HG02973 (cell line): ENCODE measurements around the gene SLC2A4RG.
"Not testable (repeated sequence)": the region's sequence is repeated elsewhere in the genome, so short reads cannot be mapped to it uniquely, and the experiment has no call there.

Experiments used
- ATAC-seq: cut with Tn5 transposase; IDR thresholded peaks from one replicate; pipeline ENCODE4 v1.9.1; 2021; ENCODE audit warnings: moderate library complexity; ENCODE audit not compliant: unreplicated experiment

Gene SLC2A4RG

DNA sequence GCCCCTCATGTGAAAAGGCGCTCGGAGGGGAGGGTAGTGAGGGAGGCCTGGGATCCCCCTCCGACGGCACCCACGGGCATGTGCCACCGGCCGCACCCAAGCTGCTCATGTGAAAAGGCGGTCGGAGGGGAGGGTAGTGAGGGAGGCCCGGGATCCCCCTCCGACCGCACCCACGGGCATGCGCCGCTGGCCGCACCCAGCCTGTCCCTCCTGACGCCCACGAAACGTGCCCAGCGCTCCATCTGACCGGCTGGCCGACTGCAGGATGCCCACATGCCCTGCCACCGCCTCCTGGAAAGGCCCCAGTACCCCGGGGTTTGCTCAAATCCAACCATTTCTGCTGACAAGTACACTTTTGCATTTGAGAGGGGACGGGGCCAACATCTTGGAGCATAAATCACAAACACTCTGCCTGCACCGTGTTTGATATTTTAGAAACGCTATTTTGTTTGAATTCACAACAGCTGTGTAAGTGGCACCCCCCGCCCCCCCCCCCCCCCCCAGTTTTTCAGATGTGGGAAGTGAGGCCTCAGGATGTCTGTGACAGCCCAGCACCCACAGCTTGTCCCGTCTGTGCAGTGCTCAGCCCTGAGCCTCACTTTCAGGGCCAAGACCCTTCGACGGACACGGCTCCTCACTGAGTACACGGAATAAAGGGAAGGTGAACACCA, 34.1 kb downstream of the SLC2A4RG start:
- no peak for ATAC-seq

DNA sequence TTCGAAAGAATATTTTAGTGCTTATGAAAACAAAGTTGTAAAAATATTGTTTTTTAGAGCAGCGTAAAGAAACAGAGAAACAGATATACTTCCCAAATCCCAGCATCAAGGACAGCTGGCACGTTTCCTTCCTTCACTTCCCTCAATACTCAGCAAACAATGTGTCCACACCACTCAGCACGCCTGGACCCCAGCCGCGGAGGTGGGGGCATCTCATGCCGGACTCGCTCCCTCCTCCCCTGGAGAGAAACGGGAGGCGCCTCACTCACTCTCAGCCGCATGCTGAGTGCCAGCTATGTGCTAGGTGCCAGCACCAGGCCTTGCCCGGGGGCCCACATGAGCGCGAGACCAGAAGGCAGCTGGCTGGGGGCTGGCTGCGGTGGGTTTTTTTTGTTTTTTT, 34.7 kb downstream of the SLC2A4RG start:
- no peak for ATAC-seq

DNA sequence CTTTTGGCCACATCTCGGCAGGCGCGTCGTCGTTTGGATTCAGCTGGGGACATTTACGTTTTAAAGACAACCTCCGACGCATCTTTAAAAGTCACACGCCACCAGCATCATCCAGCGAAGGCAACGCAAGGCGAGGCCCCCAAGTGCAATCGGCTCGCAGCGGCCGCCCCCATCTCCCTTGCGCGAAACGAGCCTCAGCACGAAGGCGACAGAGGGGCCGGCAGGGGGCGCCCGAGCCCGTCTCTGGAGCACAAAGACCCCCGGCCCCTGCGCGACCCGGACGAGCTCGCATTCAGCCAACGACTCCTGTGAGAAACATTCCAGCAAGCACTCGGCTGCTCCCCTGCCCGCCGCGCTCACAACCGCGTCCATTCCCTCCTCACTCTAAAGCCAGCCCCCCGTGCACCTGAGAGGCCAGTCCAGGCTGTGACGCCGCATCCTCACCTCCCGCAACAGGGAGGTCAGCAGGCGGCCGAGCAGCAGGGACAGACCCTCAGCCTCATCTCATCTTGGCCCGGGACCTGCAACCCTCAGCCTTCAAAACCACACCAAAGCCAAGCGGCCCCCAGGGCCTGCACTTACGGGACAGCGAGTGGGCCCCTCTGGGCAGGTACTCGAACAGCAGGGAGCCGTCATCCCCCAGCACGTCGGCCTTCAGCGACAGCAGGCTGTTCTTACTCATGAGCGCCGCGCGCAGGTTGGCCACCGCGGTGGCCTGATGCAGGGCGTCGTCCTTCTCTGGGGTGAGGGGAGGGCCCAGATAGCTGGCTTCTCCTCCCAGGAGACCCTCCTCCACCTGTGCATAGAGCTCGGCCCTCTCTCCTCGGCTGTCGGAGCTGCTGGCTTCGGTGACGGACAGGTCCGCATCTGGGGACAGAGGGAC, 35.8 kb downstream of the SLC2A4RG start:
- ATAC-seq: no peak

DNA sequence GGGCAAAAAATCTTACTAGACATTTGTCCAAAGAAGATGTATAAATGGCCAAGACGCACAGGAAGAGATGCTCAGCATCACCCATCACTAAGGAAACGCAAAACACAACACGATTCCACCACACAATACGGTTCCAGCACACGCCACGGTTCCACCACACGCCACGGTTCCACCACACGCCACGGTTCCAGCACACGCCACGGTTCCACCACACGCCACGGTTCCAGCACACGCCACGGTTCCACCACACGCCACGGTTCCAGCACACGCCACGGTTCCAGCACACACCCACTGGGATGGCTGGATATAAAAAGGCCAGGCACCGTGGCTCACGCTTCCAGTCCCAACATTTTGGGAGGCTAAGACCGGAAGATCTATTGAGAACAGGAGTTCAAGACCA, 37.3 kb downstream of the SLC2A4RG start:
- not testable (repeated sequence) for ATAC-seq

DNA sequence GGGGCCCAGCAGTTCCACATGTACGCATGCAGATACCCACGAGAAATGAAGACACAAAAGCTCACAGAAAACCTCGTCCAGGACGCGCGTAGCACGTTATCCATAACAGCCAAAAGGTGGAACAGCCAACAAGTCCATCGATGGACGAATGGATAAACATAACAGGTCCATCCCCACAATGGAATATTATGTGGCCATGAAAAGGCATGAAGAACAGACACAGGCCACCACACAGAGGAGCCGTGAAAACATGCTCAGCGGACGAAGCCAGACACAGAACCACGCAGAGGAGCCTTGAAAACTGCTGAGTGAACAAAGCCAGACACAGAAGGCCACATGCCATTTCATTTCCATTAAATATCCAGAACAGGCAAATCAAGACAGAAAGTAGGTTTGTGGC, 38.0 kb downstream of the SLC2A4RG start:
- ATAC-seq: no peak

DNA sequence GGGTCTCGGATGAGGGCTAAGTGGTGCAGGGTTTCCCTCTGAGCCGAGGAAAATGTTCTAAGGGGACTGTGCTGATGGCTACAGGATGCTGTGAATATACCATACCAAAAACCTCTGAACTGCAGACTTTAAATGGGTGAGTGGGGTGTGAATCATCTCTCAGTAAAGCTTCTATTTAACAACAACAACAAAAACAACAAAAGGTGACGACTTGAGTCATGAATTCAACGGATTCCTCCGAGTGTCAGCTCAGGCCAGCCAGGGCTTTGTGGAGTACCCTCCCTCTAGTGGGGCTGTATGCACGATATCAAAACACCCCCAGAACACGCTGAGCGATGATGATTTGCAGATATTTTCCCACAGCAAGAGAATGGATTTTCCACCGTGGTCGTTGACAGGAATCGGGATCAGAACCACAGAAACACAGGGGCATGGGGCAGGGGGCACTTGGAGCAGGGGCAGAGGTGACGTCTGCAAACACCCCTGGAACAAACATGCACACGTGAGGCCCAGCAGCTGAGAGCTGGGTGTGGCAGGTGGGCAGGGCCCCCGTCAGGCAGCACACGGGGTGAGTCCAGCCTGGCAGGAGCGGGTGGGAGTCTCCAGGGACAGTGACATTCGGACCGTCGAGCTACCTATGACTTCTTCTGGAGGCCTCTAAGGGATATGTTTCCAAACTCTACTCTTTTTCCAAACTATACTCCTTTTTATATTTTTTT, 38.6 kb downstream of the SLC2A4RG start:
- no peak for ATAC-seq

DNA sequence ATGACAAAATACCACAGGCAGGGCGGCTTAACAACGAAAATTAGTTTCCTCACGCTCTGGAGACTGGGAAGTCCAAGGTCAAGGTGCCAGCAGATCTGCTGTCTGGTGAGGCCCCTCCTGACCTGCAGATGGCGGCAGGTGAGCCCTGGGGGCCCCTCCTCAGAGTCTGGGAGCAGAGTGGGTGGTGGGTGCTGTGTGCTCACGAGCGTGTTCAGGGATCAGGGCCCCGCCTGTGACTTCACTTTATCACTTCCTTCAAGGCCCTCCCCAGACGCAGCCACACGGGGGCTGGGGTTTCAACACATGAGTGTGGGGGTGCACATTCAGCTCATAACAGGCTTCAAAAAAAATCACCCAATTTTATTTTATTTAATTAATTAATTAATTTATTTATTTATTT, 39.3 kb downstream of the SLC2A4RG start:
- no peak for ATAC-seq

DNA sequence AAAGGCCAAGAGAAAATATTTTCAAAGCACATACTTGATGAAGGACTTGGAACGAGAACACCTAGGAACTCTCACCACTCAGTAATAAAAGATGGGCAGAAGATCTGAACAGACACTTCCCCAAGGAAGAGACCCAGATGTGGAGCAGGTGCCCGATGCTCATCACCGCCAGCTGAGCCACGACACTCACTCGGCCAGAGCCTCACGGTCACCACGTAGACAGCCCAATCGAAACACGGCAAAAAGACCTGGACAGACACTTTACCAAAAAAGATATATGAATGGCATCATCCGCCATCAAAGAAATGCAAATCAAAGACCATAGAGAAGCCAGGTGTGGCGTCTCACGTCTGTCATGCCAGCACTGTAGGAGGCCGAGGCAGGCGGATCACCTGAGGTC, 41.6 kb downstream of the SLC2A4RG start:
- ATAC-seq: no peak

DNA sequence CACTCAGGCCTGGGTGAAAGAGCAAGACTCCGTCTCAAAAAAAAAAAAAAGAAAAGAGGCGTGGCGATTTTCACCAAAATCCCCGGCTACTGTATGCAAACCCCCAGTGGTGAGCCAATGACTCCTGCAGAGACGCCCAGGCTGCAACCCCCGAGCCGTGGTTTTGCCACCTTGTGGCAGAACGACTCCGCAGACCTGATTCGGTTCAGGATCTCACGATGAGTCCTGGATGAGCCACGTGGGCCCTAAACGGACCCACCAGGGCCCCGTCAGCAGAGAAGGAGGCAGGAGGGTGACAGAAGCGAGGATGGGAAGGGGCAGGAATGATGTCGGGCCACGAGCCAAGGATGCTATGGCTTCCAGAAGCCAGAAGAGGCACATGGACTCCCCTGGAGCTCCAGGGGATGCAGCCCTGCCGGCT, 42.5 kb downstream of the SLC2A4RG start:
- ATAC-seq: no peak

DNA sequence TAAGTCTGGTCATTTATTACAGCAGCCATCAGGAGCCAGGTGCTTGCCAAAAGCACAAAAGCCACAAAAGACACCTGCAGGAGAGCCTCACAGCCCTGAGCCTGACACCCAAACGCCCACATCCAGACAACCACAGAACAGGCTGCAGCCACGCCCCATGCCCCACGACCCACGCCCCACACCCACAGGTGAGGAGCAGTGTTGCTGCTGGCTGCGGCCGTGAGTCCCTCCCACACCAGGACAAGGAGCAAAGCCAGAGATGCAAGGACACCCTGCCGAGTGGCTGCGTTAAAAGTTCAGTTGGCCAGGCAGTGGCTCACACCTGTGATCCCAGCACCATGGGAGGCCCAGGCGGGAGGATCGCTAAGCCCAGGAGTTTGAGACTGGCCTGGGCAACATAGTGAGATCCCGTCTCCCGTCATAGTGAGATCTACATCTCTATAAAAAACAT, 43.0 kb downstream of the SLC2A4RG start:
- no peak for ATAC-seq

DNA sequence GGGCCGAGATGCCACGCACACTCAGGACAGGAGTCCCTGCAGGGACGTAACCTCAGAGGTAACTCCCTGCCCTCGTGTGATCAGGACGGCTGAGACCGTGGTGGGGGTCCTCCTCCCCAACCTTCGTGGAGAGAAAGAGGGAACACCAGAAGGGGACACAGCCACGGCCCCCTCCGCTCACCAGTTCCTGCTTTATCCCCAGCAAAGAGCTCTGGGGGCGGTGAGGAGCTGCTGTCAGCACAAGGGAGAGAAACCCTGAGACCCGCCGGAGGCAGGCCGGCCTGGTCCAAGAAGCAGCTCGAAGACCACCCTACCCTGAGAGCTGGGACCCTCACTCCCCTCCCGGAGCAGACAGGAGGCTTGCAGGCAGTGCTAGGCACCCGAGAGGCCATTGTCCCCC, 44.4 kb downstream of the SLC2A4RG start:
- ATAC-seq: no peak

DNA sequence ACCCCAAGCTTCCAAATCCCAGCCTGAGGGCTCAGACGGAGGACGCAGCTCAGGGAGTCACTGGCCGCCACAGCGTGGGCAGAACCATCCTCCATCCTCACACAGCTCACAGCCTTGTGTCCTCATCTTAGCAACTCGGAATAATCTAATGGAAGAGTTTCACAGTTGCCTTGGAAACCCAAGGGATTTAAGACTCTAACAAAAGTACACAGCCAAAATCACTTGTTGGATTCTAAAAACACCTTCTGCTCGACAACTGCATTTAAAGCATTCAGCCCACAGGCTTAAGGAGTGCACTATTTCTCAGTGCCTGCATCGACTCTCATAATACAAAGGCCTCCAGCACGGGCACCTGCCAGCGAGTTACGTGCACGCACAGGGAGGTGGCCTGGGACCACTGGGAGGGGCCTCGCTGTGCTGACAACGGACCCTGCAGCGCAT, 46.1 kb downstream of the SLC2A4RG start:
- no peak for ATAC-seq

DNA sequence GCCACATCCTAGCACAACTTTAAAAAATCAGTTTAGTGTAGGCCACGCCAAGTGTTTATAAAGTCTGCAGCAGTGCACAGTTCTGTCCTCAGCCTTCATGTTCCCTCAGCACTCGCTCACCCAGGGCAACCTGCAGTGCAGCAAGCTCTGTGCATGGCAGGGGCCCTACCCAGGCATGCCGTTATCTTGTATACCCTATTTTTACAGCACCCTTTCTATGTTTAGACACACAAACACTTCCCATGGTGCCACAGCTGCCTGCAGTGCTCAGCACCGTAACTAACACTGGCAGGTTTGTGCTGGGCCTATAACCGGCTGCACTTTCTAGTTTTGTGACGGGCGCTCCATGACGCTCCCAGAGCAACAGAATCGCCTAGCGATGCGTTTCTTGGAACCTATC, 47.7 kb downstream of the SLC2A4RG start:
- ATAC-seq: no peak

DNA sequence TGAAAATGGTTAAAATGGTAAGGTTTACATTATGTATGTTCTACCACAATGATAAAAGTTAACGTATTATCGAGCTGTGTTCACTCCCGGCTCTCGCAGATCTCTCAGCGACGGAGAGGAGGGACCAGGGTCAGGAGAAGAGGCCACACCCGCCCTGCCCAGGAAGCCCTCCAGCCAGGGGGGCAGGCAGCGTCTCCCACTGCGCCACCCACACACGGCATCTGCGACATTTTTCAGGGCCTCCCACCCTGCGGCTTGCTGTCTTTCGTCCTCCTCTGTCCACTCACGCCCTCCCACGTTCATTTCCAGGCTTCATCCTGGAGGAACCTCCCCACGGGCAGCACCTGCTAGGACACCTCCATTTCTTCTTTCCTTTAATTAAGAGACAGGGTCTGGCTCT, 48.2 kb downstream of the SLC2A4RG start:
- ATAC-seq: no peak

DNA sequence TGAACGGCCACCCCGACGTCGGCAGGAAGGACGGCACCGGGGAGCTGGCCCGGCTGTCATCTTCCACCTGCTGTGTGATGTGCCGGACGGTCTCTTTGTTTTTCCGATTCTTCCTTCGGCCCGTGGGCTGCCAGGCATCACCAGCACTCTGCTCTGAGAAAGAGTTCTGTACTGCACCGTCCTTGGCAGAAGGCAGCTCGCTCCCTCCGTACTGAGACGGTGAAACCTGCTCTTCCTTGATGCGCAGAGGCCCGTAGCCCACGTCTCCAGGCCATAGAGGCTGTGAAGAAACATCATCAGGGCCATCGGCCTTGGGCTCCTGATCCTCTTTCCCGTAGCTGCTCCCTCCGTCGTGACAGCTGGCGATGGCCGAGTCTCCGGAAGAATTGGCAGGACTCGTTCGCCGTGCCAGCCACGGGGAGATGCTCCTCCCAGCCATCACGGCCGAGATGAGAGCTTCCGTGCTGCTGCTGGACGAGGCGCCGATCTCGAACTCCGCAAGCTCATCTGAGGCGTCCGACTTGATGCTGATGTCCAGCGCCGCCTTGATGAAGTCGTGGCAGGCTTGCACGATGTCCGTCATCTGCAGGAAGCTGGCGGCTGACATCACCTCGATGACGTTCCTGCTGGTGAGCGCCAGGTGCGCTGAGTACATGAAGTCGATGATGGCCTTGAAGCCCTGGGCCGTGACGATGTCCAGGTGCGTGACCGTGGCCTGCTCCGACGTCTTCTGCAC, 50.4 kb downstream of the SLC2A4RG start:
- no peak for ATAC-seq

DNA sequence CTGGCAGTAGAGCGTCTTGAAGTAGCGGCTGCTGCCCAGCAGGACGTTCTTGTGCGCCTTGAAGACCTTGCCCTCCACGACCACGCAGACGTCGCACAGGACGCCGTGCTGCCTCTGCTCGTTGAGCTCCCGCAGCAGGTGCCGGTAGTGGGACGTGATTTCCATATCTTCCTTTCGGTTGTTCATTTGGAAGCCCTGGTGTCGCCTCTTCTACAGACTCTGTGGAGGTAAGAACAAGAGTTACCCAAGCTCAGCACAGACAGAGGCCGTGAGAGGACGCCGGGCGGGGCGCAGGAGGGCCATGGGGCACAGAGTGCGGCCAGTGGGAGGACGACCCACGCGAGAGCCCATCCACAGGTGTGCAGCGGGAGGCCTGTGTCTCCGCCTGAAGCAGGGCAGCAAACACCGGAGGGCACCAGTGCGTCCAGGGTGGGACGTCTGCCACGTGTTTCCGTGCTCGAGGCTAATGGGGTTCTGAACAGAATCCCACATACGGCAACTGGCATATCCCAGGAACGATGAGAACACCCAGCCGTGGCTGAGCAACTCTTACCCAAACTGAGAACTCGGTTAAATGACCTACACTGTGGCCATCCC, 51.1 kb downstream of the SLC2A4RG start:
- ATAC-seq: no peak

DNA sequence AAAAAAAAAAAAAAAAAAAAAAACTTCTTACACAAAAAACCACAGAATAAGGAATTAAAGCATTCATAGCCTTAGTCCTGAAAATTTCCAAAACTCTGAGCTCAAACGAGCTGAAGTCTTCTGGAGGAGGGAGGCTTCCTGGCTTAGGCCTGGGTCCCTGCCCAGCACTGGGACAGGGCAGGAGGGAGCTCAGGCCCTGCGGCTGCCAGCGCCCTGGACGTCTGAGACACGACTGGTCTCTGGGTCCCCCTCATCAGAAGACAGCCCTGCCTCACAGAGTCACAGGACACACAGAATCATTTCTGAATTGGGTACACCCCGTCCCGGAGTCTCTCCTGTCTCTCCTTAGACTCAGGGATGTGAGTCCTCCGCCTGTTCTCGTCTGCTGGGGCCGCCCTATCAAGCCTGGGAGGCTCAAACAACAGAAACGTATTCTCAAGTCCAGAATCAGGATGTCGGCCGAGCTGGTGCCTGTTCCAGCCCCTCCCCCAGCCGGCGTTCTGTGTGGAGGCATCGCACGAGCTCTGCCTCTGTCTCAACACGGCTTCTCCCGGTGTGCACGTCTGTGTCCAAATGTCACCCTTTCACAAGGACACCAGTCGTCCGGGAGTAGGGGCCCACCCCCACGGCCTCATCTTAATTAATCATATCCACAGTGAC, 52.1 kb downstream of the SLC2A4RG start:
- no peak for ATAC-seq

DNA sequence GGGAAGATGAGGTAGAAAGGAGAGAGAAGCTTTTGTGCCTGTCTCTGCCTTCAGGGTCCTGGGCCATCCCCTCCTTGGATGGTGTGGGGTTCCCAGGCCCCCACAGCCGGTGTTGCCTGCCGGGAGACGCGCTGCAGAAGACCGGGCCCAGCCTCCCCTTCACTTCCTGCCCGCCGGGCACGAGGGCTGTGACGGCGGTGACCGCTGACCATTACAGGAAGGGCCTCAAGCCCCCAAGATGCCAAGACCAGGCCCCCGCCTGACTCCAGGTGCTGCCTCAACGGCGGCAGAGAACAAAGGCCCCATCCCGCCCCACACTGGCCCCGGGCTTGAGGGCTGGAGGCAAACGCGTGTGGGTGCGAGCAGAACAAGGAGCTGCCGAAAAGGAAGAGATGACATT, 53.3 kb downstream of the SLC2A4RG start:
- no peak for ATAC-seq
